ENCODE data around the gene MSANTD7. TPM values are rescaled to one million over a fixed set of nuclear protein-coding genes. Genes with fewer than 3 reads are reported as not detected.
"Not testable (repeated sequence)": the region's sequence is repeated elsewhere in the genome, so short reads cannot be mapped to it uniquely, and the experiment has no call there.

The MSANTD7 gene
- total and polyA plus RNA-seq, 4 donors: 2.6 to 8.2 (median 5.6) TPM

DNA sequence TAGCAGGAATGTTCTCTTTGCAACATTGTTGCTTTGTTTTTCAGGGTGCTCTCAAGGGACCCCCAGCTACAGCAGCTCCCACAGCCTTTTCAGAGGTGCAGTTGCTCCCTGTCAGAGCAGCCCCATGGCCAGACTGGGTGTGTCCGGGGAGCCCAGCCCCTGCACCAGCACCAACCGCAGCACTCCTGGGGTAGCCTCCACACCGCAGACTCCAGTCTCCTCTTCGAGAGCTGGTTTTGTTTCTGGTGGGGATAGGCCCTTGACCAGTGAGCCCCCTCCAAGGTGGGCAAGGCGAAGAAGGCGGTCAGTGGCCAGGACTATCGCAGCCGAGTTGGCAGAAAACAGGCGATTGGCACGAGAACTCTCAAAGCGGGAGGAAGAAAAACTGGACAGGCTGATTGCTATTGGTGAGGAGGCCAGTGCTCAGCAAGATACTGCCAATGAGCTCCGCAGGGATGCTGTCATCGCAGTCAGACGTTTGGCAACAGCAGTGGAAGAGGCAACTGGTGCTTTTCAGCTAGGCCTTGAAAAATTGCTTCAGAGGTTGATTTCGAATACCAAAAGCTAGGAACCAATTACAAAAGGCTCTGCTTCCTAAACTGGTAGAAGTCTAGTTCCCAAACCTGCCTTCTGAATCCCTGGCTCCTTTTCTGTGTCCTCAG is 5.4 kb downstream of the MSANTD7 start:
- Histone ChIP-seq H3K36me3 (ENCODE audit: control insufficient read depth in 1 of 2, insufficient read depth in 2 of 2, low read length in 1 of 2) (peaks cover 4 to 7% of the 10 kb centered on the region in 2 donors), H3K27ac (ENCODE audit: low read depth in 1 of 2, low read length in 2 of 2) (no peak overlapping the region), H3K9me3 (ENCODE audit: control insufficient read depth, low read length) (no peaks in the 10 kb centered on the region), H3K4me3 (ENCODE audit: low read length in 2 of 2) (no peak overlapping the region), H3K27me3 (ENCODE audit: control insufficient read depth in 1 of 2, insufficient read depth in 2 of 2, low read length in 1 of 2) (no peaks in the 10 kb centered on the region), H3K4me1 (ENCODE audit: control insufficient read depth in 1 of 2, insufficient read depth in 2 of 2, low read length in 2 of 2) (no peaks in the 10 kb centered on the region)
- ATAC-seq (ENCODE audit: low FRiP score) (no peak), DNase-seq (peak in 1 of 2 donors; percentile 41)
- 91 to 92% methylated on average over 15 of the region's 15 CpGs for WGBS, 2 donors
- intact Hi-C loops (cut with DNase I): loop anchor here in 1 of 2 donors (5.0 kb wide), 1 partner anchor 306 kb away; no protein-coding TSS in a partner anchor

DNA sequence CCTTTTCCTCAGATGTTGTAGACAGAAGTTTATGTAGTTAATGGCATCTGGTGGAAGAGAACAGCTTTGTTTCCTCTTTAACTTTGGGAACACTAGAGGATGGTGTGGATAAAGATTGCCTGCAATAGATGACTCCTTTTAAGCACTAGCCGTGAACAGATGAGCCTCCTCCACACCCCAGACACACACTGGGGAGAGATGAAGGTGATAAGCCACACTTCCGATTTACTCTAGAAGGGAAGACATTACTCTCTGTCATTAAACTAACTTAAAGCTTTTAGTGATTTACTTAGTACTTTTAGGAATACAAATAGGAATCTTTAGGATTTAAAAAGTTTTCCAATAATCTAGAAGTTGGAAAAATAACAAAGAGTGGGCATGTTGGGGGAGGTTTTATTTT is 6.8 kb downstream of the MSANTD7 start:
- no peaks in the 10 kb centered on the region for H3K9me3 ChIP-seq (ENCODE audit: control insufficient read depth, low read length)
- no peaks in the 10 kb centered on the region for H3K27me3 ChIP-seq (ENCODE audit: control insufficient read depth in 1 of 2, insufficient read depth in 2 of 2, low read length in 1 of 2)
- H3K4me1 ChIP-seq (ENCODE audit: control insufficient read depth in 1 of 2, insufficient read depth in 2 of 2, low read length in 2 of 2): no peaks in the 10 kb centered on the region
- H3K36me3 ChIP-seq (ENCODE audit: control insufficient read depth in 1 of 2, insufficient read depth in 2 of 2, low read length in 1 of 2): peaks cover 4 to 11% of the 10 kb centered on the region in 2 donors
- intact Hi-C loops (cut with DNase I): loop anchor here in 1 of 2 donors (5.0 kb wide), 1 partner anchor 308 kb away; no protein-coding TSS in a partner anchor
- H3K27ac ChIP-seq (ENCODE audit: low read depth in 1 of 2, low read length in 2 of 2): no peak overlapping the region
- H3K4me3 ChIP-seq (ENCODE audit: low read length in 2 of 2): no peak overlapping the region
- WGBS, 2 donors: 70 to 76% methylated on average over 2 of the region's 2 CpGs
- no peak for ATAC-seq (ENCODE audit: low FRiP score)
- DNase-seq: no peak

GRCh38 chr10:14852236-14852635 is 14.1 kb downstream of the MSANTD7 start:
- H3K9me3 ChIP-seq (ENCODE audit: control insufficient read depth, low read length): no peaks in the 10 kb centered on the region
- 83 to 87% methylated on average over 3 of the region's 3 CpGs for WGBS, 2 donors
- H3K27ac ChIP-seq (ENCODE audit: low read depth in 1 of 2, low read length in 2 of 2): no peak overlapping the region
- no peak for ATAC-seq (ENCODE audit: low FRiP score)
- DNase-seq: no peak
- peaks cover 5 to 6% of the 10 kb centered on the region in 2 donors for H3K36me3 ChIP-seq (ENCODE audit: control insufficient read depth in 1 of 2, insufficient read depth in 2 of 2, low read length in 1 of 2)
- H3K4me1 ChIP-seq (ENCODE audit: control insufficient read depth in 1 of 2, insufficient read depth in 2 of 2, low read length in 2 of 2): no peaks in the 10 kb centered on the region
- no peaks in the 10 kb centered on the region for H3K27me3 ChIP-seq (ENCODE audit: control insufficient read depth in 1 of 2, insufficient read depth in 2 of 2, low read length in 1 of 2)
- intact Hi-C loops (cut with DNase I): no loop called here
- no peak overlapping the region for H3K4me3 ChIP-seq (ENCODE audit: low read length in 2 of 2)

GRCh38 chr10:14855453-14855852 is 17.3 kb downstream of the MSANTD7 start:
- H3K36me3 ChIP-seq (ENCODE audit: control insufficient read depth in 1 of 2, insufficient read depth in 2 of 2, low read length in 1 of 2): peaks cover 0 to 6% of the 10 kb centered on the region in 2 donors
- no peaks in the 10 kb centered on the region for H3K9me3 ChIP-seq (ENCODE audit: control insufficient read depth, low read length)
- intact Hi-C loops (cut with DNase I): no loop called here
- 84 to 92% methylated on average over 1 of the region's 1 CpG for WGBS, 2 donors
- no peak overlapping the region for H3K4me3 ChIP-seq (ENCODE audit: low read length in 2 of 2)
- H3K27ac ChIP-seq (ENCODE audit: low read depth in 1 of 2, low read length in 2 of 2): no peak overlapping the region
- ATAC-seq (ENCODE audit: low FRiP score) (no peak), DNase-seq (no peak)
- H3K27me3 ChIP-seq (ENCODE audit: control insufficient read depth in 1 of 2, insufficient read depth in 2 of 2, low read length in 1 of 2): no peaks in the 10 kb centered on the region
- no peaks in the 10 kb centered on the region for H3K4me1 ChIP-seq (ENCODE audit: control insufficient read depth in 1 of 2, insufficient read depth in 2 of 2, low read length in 2 of 2)

DNA sequence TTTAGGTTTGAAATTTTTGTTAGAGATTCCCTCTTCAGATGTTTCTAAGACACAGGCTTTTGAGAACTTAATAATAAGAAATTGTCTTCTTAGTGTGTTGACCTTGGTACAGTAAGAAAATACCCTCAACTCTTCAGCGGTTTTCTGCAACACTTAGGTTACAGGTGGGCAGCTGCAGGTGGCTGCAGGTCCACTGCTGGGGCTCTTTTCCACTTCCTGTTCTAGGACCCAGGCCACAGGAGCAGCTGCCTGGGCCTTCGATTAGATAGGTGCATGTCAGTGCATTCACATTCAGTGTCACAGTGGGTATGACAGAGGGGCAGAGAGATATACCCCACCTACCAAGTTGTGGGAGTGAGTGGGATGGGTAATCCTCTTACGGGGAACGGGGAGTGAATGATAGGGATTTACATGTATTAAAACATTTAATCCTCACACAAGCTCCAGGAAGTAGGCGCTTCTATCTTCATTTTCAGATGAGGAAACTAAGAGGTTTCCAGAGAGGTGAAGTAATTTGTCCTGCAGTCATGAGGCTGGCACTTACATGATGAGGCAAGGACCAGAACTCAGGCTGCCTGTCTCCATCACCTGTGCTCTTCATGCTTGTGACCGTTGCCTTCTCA is 20.3 kb downstream of the MSANTD7 start:
- WGBS, 2 donors: 92 to 94% methylated on average over 6 of the region's 6 CpGs
- H3K27me3 ChIP-seq (ENCODE audit: control insufficient read depth in 1 of 2, insufficient read depth in 2 of 2, low read length in 1 of 2): no peaks in the 10 kb centered on the region
- no peak overlapping the region for H3K4me3 ChIP-seq (ENCODE audit: low read length in 2 of 2)
- DNase-seq (no peak), ATAC-seq (ENCODE audit: low FRiP score) (no peak)
- no peaks in the 10 kb centered on the region for H3K4me1 ChIP-seq (ENCODE audit: control insufficient read depth in 1 of 2, insufficient read depth in 2 of 2, low read length in 2 of 2)
- peaks cover 3 to 9% of the 10 kb centered on the region in 2 donors for H3K36me3 ChIP-seq (ENCODE audit: control insufficient read depth in 1 of 2, insufficient read depth in 2 of 2, low read length in 1 of 2)
- intact Hi-C loops (cut with DNase I): no loop called here
- H3K9me3 ChIP-seq (ENCODE audit: control insufficient read depth, low read length): no peaks in the 10 kb centered on the region
- no peak overlapping the region for H3K27ac ChIP-seq (ENCODE audit: low read depth in 1 of 2, low read length in 2 of 2)

DNA sequence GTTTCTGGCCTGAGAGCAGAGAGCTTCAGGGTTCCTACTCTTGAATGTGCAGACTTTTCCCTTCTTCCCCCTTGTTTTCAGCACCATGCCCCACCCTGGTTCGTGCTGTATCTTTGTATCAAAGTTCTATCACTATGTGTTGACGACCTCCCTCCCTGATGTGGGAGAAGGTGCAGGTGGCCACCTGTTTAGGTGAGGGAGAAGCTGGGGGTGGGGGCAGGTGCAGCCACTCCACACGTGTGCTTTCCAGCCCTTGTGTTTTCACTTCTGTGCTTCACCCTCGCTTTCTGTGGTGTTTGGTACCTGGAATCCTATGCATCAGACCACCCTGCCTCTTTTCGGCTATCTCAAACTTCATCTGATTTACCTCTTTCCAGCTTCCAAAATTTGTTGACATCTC is 20.9 kb downstream of the MSANTD7 start:
- 84 to 85% methylated on average over 5 of the region's 5 CpGs for WGBS, 2 donors

GRCh38 chr10:14859775-14860174 is 21.7 kb downstream of the MSANTD7 start:
- ATAC-seq (ENCODE audit: low FRiP score): no peak
- DNase-seq: no peak
- Histone ChIP-seq H3K4me3 (ENCODE audit: low read length in 2 of 2) (no peak overlapping the region), H3K4me1 (ENCODE audit: control insufficient read depth in 1 of 2, insufficient read depth in 2 of 2, low read length in 2 of 2) (no peaks in the 10 kb centered on the region), H3K9me3 (ENCODE audit: control insufficient read depth, low read length) (no peaks in the 10 kb centered on the region), H3K36me3 (ENCODE audit: control insufficient read depth in 1 of 2, insufficient read depth in 2 of 2, low read length in 1 of 2) (peaks cover 4 to 9% of the 10 kb centered on the region in 2 donors), H3K27ac (ENCODE audit: low read depth in 1 of 2, low read length in 2 of 2) (no peak overlapping the region), H3K27me3 (ENCODE audit: control insufficient read depth in 1 of 2, insufficient read depth in 2 of 2, low read length in 1 of 2) (no peaks in the 10 kb centered on the region)
- intact Hi-C loops (cut with DNase I): no loop called here

More for the DNA sequence above, 20.9 kb downstream of the MSANTD7 start:
- peaks cover 4 to 9% of the 10 kb centered on the region in 2 donors for H3K36me3 ChIP-seq (ENCODE audit: control insufficient read depth in 1 of 2, insufficient read depth in 2 of 2, low read length in 1 of 2)
- no peaks in the 10 kb centered on the region for H3K4me1 ChIP-seq (ENCODE audit: control insufficient read depth in 1 of 2, insufficient read depth in 2 of 2, low read length in 2 of 2)
- no peaks in the 10 kb centered on the region for H3K9me3 ChIP-seq (ENCODE audit: control insufficient read depth, low read length)
- DNase-seq (no peak), ATAC-seq (ENCODE audit: low FRiP score) (no peak)
- H3K4me3 ChIP-seq (ENCODE audit: low read length in 2 of 2): no peak overlapping the region
- H3K27ac ChIP-seq (ENCODE audit: low read depth in 1 of 2, low read length in 2 of 2): no peak overlapping the region
- H3K27me3 ChIP-seq (ENCODE audit: control insufficient read depth in 1 of 2, insufficient read depth in 2 of 2, low read length in 1 of 2): no peaks in the 10 kb centered on the region
- intact Hi-C loops (cut with DNase I): no loop called here

GRCh38 chr10:14860791-14861190 is 22.7 kb downstream of the MSANTD7 start:
- Histone ChIP-seq H3K4me1 (ENCODE audit: control insufficient read depth in 1 of 2, insufficient read depth in 2 of 2, low read length in 2 of 2) (no peaks in the 10 kb centered on the region), H3K9me3 (ENCODE audit: control insufficient read depth, low read length) (no peaks in the 10 kb centered on the region), H3K4me3 (ENCODE audit: low read length in 2 of 2) (no peak overlapping the region), H3K27me3 (ENCODE audit: control insufficient read depth in 1 of 2, insufficient read depth in 2 of 2, low read length in 1 of 2) (no peaks in the 10 kb centered on the region), H3K36me3 (ENCODE audit: control insufficient read depth in 1 of 2, insufficient read depth in 2 of 2, low read length in 1 of 2) (peaks cover 4 to 9% of the 10 kb centered on the region in 2 donors), H3K27ac (ENCODE audit: low read depth in 1 of 2, low read length in 2 of 2) (no peak overlapping the region)
- ATAC-seq (ENCODE audit: low FRiP score): no peak
- intact Hi-C loops (cut with DNase I): no loop called here
- 82 to 89% methylated on average over 1 of the region's 1 CpG for whole genome bisulfite sequencing, 2 donors
- DNase-seq: no peak

- H3K9me3 ChIP-seq (ENCODE audit: control insufficient read depth, low read length); DNase-seq; ATAC-seq (ENCODE audit: low FRiP score); H3K27ac ChIP-seq (ENCODE audit: low read depth in 1 of 2, low read length in 2 of 2); H3K27me3 ChIP-seq (ENCODE audit: control insufficient read depth in 1 of 2, insufficient read depth in 2 of 2, low read length in 1 of 2); H3K36me3 ChIP-seq (ENCODE audit: control insufficient read depth in 1 of 2, insufficient read depth in 2 of 2, low read length in 1 of 2); H3K4me3 ChIP-seq (ENCODE audit: low read length in 2 of 2); H3K4me1 ChIP-seq (ENCODE audit: control insufficient read depth in 1 of 2, insufficient read depth in 2 of 2, low read length in 2 of 2); intact Hi-C loops (cut with DNase I): not testable (repeated sequence)
- 95 to 98% methylated on average over 6 of the region's 6 CpGs for WGBS, 2 donors
These were observed 26.4 kb downstream of the MSANTD7 start for GRCh38 chr10:14864466-14864865.
